Central memory CD8-positive, alpha-beta T cell (primary cell): ENCODE data around the gene DDI2.

Source experiments
- ATAC-seq: fragments of 150-1000 bp; cut with Tn5 transposase; replicated peaks from 2 replicates; pipeline ENCODE4 v1.10.0; 2022; ENCODE audit warnings: mild to moderate bottlenecking, moderate FRiP score, moderate number of reproducible peaks; ENCODE audit not compliant: poor library complexity, severe bottlenecking; ENCODE audit errors: extremely low read depth
- DNase-seq, 2 donors: peaks; one replicate each; pipeline ENCODE4 v3.0.0; 2021; ENCODE audit warnings: low spot score in 2 of 2
- H3K27ac Mint-ChIP-seq: one replicate; pipeline ENCODE4 v1.8.0; 2022; ENCODE audit warnings: low read depth, mild to moderate bottlenecking, moderate library complexity, mixed read lengths
- H3K27me3 Mint-ChIP-seq: one replicate; pipeline ENCODE4 v1.8.0; 2022; ENCODE audit warnings: mixed read lengths
- H3K36me3 Mint-ChIP-seq: one replicate; pipeline ENCODE4 v1.8.0; 2022; ENCODE audit warnings: mild to moderate bottlenecking, moderate library complexity, mixed read lengths; ENCODE audit not compliant: insufficient read depth
- H3K4me1 Mint-ChIP-seq: one replicate; pipeline ENCODE4 v1.8.0; 2022; ENCODE audit warnings: mixed read lengths
- H3K4me3 Mint-ChIP-seq: one replicate; pipeline ENCODE4 v1.8.0; 2022; ENCODE audit warnings: mild to moderate bottlenecking, moderate library complexity, mixed read lengths
- H3K9me3 Mint-ChIP-seq: one replicate; pipeline ENCODE4 v1.8.0; 2022; ENCODE audit warnings: mixed read lengths

Gene DDI2

DNA sequence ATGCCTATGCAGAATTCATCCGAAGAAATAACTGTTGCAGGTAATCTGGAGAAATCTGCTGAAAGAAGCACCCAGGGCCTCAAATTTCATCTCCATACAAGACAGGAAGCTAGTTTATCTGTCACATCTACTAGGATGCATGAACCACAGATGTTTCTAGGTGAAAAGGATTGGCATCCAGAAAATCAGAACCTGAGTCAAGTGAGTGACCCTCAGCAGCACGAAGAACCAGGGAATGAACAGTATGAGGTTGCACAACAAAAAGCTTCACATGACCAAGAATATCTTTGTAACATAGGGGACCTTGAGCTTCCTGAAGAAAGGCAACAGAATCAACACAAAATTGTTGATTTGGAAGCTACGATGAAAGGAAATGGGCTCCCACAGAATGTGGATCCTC is 42.9 kb downstream of the DDI2 start:
- H3K36me3 Mint-ChIP-seq = peaks cover 32% of the 10 kb centered on the region
- no peaks in the 10 kb centered on the region for H3K9me3 Mint-ChIP-seq
- no peak overlapping the region for H3K4me3 Mint-ChIP-seq
- no peaks in the 10 kb centered on the region for H3K4me1 Mint-ChIP-seq
- DNase-seq = no peak
- H3K27ac Mint-ChIP-seq = no peak overlapping the region
- H3K27me3 Mint-ChIP-seq = no peaks in the 10 kb centered on the region
- no peak for ATAC-seq

DNA sequence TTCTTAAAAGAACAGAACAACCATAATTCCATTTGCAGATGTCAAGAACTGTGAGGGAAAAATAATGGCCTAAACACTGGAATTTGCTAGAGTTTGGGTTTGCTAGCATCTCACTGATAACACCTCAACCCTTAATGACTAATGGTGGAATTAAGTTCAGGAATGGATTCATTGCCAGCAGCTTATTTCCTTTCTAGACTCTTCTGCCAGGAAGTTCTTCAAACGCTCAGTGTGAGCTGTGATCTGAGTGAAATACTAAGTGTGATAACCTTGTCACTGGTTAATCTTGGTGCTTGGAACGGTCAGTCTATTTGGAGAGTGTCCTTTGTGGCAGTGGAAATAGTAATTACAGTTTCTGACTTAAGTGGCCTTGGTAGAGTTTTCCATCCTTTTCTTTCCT is 45.2 kb downstream of the DDI2 start:
- H3K36me3 Mint-ChIP-seq = peaks cover 23% of the 10 kb centered on the region
- no peaks in the 10 kb centered on the region for H3K9me3 Mint-ChIP-seq

DNA sequence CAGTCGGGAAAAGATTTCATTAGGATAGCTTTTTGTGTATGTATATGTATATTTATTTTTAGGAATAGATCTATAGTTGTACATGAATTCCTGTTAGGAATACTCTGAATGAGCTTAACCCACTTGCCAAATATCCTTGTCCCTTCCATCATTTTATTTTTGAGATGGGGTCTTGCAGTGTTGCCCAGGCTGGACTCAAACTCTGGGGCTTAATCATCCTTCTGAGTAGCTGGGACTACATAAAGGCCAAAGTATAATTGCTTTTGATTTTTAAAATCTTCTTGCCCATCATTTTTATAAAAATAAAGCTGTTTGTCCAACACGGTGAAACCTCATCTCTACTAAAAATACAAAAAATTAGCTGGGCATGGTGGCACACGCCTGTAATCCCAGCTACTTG is 46.7 kb downstream of the DDI2 start:
- no peak overlapping the region for H3K4me3 Mint-ChIP-seq

More for the DNA sequence above, 45.2 kb downstream of the DDI2 start:
- no peaks in the 10 kb centered on the region for H3K4me1 Mint-ChIP-seq
- H3K4me3 Mint-ChIP-seq = no peak overlapping the region
- no peak overlapping the region for H3K27ac Mint-ChIP-seq
- no peaks in the 10 kb centered on the region for H3K27me3 Mint-ChIP-seq
- DNase-seq (no peak), ATAC-seq (no peak)

DNA sequence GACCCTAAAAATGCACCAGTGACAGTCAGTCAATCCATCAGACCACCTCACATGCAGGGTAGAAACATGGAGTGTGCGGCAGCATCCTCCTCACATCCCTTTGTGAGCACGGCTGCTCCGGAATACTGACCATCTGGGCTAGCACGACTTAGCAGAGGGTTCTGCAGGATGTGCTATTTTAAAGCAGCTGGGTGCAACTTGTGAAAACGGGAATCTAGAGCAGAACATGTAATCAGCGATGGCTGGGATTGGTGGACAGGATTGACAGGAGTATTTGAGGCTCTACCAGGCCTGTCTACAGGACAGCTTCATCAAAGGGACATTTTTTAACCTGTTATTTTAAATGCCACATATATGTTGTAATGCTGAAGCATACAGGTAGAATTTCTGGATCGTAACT is 50.1 kb downstream of the DDI2 start:
- Mint-ChIP-seq H3K36me3 (peaks cover 5% of the 10 kb centered on the region), H3K4me1 (no peaks in the 10 kb centered on the region), H3K27me3 (no peaks in the 10 kb centered on the region), H3K27ac (no peak overlapping the region), H3K9me3 (no peaks in the 10 kb centered on the region), H3K4me3 (no peak overlapping the region)
- DNase-seq (no peak), ATAC-seq (no peak)

More for the DNA sequence above, 46.7 kb downstream of the DDI2 start:
- H3K9me3 Mint-ChIP-seq = no peaks in the 10 kb centered on the region
- no peaks in the 10 kb centered on the region for H3K27me3 Mint-ChIP-seq
- no peak for DNase-seq
- H3K27ac Mint-ChIP-seq = no peak overlapping the region
- ATAC-seq = no peak
- H3K4me1 Mint-ChIP-seq = no peaks in the 10 kb centered on the region
- peaks cover 23% of the 10 kb centered on the region for H3K36me3 Mint-ChIP-seq

DNA sequence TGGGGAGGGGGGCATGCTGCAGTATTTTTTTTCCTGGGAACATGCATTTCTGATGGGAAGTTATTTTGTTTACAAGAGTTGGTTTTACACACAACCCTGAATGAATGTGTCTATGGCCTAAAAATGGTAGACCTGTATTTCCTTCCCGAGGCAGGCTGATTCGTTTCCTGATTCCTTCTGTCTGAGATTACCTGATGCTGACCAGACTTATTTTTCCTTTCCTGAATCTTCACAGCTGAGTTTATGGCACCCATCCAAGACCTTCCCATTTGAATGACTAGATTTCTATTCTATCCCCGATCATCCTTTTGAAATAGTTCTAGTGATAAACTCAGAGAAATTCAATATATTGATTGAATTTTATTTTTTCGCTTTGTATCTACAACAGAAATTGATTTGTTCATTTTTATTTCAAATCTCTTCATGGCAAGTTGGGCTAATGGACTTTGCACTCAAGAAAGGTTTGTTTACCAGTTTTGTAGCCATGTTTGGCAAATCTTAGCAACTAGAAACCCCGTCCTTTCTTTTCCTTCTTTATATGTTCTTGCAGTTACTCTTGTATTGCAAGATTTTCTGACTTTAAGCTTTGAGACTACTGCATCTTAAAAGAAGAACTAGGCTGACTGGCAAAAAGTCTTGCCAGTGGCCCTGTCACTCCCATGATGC is 51.0 kb downstream of the DDI2 start:
- Mint-ChIP-seq H3K9me3 (no peaks in the 10 kb centered on the region), H3K36me3 (peaks cover 5% of the 10 kb centered on the region), H3K4me1 (no peaks in the 10 kb centered on the region), H3K27ac (no peak overlapping the region), H3K4me3 (no peak overlapping the region), H3K27me3 (no peaks in the 10 kb centered on the region)
- DNase-seq (no peak), ATAC-seq (no peak)

DNA sequence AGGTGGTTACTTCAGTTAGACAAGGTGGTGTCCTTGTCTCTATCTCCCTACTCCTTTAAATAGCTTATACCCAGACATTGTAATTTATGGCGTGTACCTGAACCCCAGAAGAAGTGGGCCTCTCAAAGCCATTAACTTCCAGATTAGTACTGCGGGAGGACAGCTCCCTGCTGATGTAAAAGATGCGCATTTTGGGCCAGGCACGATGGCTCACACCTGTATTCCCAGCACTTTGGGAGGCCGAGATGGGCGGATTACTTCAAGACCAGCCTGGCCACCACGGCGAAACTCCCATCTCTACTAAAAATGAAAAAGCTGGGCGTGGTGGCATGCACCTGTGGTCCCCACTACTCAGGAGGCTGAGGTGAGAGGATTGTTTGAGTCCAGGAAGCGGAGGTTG is 51.8 kb downstream of the DDI2 start:
- H3K9me3 Mint-ChIP-seq = no peaks in the 10 kb centered on the region
- no peak overlapping the region for H3K27ac Mint-ChIP-seq
- H3K27me3 Mint-ChIP-seq = no peaks in the 10 kb centered on the region
- DNase-seq = no peak
- no peak overlapping the region for H3K4me3 Mint-ChIP-seq
- ATAC-seq = no peak
- H3K4me1 Mint-ChIP-seq = no peaks in the 10 kb centered on the region
- H3K36me3 Mint-ChIP-seq = peaks cover 5% of the 10 kb centered on the region

DNA sequence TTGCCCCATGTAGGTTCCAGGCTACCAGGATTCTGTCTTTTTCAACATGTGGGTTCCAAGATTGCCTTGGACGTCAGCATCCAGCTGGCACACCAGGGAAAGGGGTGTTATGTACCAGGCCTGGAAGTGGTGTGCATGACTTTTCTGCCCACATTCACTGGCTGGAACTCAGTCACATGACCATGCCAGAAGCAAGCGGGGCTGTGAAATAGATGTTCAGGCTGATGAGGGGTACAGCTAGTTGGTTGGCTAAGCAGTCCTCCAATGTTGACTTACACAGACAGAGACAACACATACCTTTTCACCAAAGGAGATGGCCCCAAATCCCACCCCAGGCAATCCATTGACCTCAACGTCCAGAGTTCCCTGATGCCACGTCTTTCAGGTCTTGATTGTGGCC is 52.6 kb downstream of the DDI2 start:
- H3K27ac Mint-ChIP-seq = no peak overlapping the region
- H3K9me3 Mint-ChIP-seq = no peaks in the 10 kb centered on the region
- H3K4me1 Mint-ChIP-seq = no peaks in the 10 kb centered on the region
- peaks cover 5% of the 10 kb centered on the region for H3K36me3 Mint-ChIP-seq
- H3K4me3 Mint-ChIP-seq = no peak overlapping the region
- H3K27me3 Mint-ChIP-seq = no peaks in the 10 kb centered on the region
- DNase-seq = no peak
- ATAC-seq = no peak

DNA sequence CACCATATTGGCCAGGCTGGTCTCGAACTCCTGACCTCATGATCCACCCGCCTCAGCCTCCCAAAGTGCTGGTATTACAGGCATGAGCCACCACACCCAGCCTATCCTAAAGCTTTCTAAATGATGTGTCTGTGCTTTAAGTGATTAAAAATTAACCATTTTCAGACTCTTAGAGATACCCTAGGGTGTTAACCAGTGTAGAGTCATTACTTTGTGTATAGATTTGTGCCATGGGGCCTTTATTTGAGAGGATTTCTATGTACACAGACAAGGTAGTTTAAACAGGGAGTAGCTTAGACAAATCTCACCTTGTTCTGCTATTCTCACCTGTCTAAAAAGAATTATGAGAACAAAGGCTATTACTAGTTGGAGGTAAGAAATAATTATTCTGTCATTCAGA is 54.2 kb downstream of the DDI2 start:
- no peaks in the 10 kb centered on the region for H3K27me3 Mint-ChIP-seq
- H3K36me3 Mint-ChIP-seq = peaks cover 4% of the 10 kb centered on the region
- H3K9me3 Mint-ChIP-seq = no peaks in the 10 kb centered on the region
- H3K4me1 Mint-ChIP-seq = no peaks in the 10 kb centered on the region
- H3K4me3 Mint-ChIP-seq = no peak overlapping the region
- ATAC-seq = no peak
- DNase-seq = no peak
- peak overlapping the region; percentile 38 for H3K27ac Mint-ChIP-seq

DNA sequence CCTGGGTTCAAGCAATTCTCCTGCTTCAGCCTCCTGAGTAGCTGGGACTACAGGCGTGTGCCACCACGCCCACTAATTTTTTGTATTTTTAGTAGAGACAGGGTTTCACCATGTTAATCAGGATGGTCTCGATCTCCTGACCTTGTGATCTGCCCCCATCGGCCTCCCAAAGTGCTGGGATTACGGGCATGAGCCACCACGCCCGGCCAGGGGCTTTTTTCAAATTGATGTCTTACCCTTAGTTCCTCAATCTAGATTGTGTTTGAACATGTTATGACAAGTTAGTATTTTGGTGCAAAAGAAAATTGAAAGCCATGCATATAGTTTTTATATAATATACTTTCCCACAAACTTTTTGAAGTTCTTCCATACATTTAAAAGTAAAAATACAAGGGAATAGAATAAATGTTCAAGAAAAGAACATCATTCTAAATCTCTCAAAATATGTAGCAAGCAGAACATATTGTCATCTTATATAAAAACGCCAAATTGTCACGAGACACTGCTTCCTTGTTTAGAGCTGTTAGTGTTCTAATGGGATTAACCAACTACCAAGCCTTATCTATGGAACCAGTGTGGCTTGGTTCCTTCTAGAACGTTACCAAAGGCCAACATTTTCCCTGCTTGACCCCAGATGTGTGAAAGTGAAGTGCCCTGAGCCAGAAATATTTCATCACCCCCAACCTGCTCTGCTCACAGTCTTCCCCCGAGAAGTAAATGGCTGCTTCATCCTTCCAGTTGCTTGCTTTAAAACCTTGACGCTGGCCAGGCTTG is 57.3 kb downstream of the DDI2 start:
- H3K27ac Mint-ChIP-seq = no peak overlapping the region
- H3K4me3 Mint-ChIP-seq = no peak overlapping the region
- H3K9me3 Mint-ChIP-seq = no peaks in the 10 kb centered on the region
- H3K4me1 Mint-ChIP-seq = no peaks in the 10 kb centered on the region
- ATAC-seq (no peak), DNase-seq (no peak)
- H3K27me3 Mint-ChIP-seq = no peaks in the 10 kb centered on the region
- peaks cover 3% of the 10 kb centered on the region for H3K36me3 Mint-ChIP-seq

DNA sequence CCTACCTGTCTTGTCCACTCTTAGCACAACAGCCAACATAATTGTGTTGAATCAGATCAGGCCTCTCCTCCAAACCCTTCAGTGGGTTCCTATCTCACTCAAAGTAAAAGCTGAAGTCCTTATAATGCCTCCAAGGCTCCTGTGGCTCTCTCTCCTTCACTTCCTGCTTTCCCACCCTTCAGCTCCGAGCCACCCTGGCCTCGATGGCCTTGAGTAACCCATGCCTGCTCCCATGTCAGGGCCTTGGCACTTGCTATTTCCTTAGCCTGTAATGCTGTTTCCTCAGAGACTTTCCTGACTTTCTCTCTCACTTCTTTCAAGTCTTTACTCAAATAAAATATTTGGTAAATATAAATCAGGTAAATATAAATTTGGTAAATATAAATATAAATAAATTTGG is 58.8 kb downstream of the DDI2 start:
- Mint-ChIP-seq H3K4me1 (no peaks in the 10 kb centered on the region), H3K27me3 (no peaks in the 10 kb centered on the region), H3K36me3 (peaks cover 1% of the 10 kb centered on the region), H3K9me3 (no peaks in the 10 kb centered on the region), H3K27ac (no peak overlapping the region), H3K4me3 (no peak overlapping the region)
- DNase-seq (no peak), ATAC-seq (no peak)

DNA sequence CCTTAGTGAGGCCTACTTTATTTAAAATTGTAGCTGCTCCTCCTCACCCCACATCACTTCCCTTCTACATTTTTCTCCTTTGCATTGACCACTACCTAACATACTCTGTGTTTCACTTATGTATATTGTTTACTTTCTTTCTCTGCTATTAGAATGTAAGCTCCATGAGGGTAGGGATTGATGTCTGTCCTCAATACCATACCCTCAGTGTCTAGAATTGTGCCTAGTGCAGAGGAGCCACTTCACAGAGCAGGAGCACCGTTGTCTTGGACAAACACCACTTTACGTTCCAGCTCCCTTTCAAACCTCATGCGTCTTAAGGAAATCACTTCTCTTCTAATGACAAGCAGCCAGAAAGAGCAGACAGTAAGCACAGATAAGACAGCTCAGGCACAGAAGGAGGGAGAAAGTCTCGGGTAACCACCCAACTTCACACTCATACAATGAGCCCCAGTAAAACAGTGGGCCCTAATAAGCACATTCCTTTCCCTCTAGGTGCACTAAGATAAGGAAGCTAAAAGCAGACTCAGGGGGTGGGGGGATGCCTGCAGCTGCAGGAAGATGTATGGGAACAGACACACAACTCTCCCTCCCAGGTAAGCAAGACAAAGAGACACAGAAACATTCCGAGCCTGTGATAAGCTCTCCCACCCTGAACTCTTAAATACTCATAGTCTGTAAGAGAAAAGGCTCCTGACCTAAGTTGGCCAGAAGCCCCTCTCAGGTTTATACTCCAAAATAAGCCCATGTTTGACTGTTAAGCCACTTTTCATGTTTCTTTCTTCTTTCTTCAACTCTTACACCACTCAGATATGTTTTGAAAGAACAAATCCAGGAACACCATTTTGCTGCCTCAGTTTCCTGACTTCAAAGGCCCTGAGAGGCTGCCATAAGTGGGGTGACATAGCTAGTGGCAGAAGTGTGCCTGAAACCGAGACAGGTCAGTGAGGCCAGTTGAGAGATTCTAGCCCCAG is 59.7 kb downstream of the DDI2 start:
- Mint-ChIP-seq H3K27me3 (no peaks in the 10 kb centered on the region), H3K27ac (no peak overlapping the region), H3K4me3 (no peak overlapping the region), H3K36me3 (no peaks in the 10 kb centered on the region), H3K9me3 (no peaks in the 10 kb centered on the region), H3K4me1 (no peaks in the 10 kb centered on the region)
- DNase-seq = no peak
- ATAC-seq = no peak

DNA sequence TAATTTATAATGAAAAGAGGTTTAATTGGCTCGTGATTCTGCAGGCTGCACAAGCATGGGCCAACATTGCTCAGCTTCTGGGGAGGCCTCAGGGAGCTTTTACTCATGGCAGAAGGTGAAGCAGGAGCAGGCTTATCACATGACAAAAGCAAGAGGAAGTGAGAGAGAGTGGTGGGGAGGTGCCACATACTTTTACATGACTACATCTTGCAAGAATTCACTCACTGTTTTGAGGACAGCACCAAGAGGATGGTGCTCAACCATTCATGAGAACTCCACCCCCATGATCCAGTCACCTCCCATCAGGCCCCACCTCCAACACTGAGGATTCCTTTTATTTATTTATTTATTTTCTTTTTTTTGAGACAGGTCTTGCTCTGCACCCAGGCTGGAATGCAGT is 61.3 kb downstream of the DDI2 start:
- Mint-ChIP-seq H3K4me1 (no peaks in the 10 kb centered on the region), H3K9me3 (no peaks in the 10 kb centered on the region), H3K36me3 (peaks cover 1% of the 10 kb centered on the region), H3K27me3 (no peaks in the 10 kb centered on the region), H3K4me3 (no peak overlapping the region), H3K27ac (no peak overlapping the region)
- DNase-seq (no peak), ATAC-seq (no peak)
